H9 (cell line): ENCODE measurements around the gene GCK. TPM values are rescaled to one million over a fixed set of nuclear protein-coding genes. Genes with fewer than 3 reads are reported as not detected.

Source experiments
- DNase-seq: peaks from one replicate; pipeline ENCODE4 v3.0.0-alpha.2; 2017
- H2AFZ ChIP-seq: one replicate; pipeline ENCODE4 v1.6.1; 2013; ENCODE audit warnings: mild to moderate bottlenecking, low read length, control low read depth, moderate library complexity
- H2AK5ac ChIP-seq: 2 replicates; pipeline ENCODE4 v1.6.1; 2013; ENCODE audit warnings: low read length, control low read depth, mixed read lengths; ENCODE audit not compliant: insufficient read length
- H2BK120ac ChIP-seq: one replicate; pipeline ENCODE4 v1.6.1; 2013; ENCODE audit warnings: low read depth, mild to moderate bottlenecking, low read length, control low read depth, inconsistent platforms; ENCODE audit not compliant: poor library complexity, severe bottlenecking
- H2BK12ac ChIP-seq: 2 replicates; pipeline ENCODE4 v1.6.1; 2013; ENCODE audit warnings: low read length, control low read depth, mixed read lengths, low read depth; ENCODE audit not compliant: insufficient read length
- H2BK15ac ChIP-seq: 2 replicates; pipeline ENCODE4 v1.6.1; 2013; ENCODE audit warnings: low read depth, low read length, control low read depth
- H2BK20ac ChIP-seq: one replicate; pipeline ENCODE4 v1.6.1; 2013; ENCODE audit warnings: low read depth, mild to moderate bottlenecking, low read length, control low read depth, inconsistent platforms; ENCODE audit not compliant: poor library complexity, severe bottlenecking
- H2BK5ac ChIP-seq: 2 replicates; pipeline ENCODE4 v1.6.1; 2013; ENCODE audit warnings: low read length, control low read depth, mixed read lengths; ENCODE audit not compliant: insufficient read length
- H3K14ac ChIP-seq: 2 replicates; pipeline ENCODE4 v1.6.1; 2013; ENCODE audit warnings: low read length, control low read depth; ENCODE audit not compliant: insufficient read depth
- H3K18ac ChIP-seq: 2 replicates; pipeline ENCODE4 v1.6.1; 2013; ENCODE audit warnings: low read depth, mild to moderate bottlenecking, mixed read lengths, low read length, control low read depth; ENCODE audit not compliant: insufficient read length
- H3K23ac ChIP-seq: 2 replicates; pipeline ENCODE4 v1.6.1; 2013; ENCODE audit warnings: low read length, control low read depth, mixed read lengths, low read depth; ENCODE audit not compliant: insufficient read length
- H3K23me2 ChIP-seq: 2 replicates; pipeline ENCODE4 v1.6.1; 2013; ENCODE audit warnings: low read depth, mild to moderate bottlenecking, mixed read lengths, low read length, control low read depth; ENCODE audit not compliant: insufficient read length, poor library complexity, severe bottlenecking
- H3K27ac ChIP-seq: 2 replicates; pipeline ENCODE4 v1.5.1; 2013; ENCODE audit warnings: low read length, control low read depth, mixed read lengths, low read depth; ENCODE audit not compliant: insufficient read length
- H3K27me3 ChIP-seq: 2 replicates; pipeline ENCODE4 v1.6.1; 2013; ENCODE audit warnings: low read length, control low read depth, inconsistent platforms; ENCODE audit not compliant: insufficient read depth
- H3K4ac ChIP-seq: 2 replicates; pipeline ENCODE4 v1.6.1; 2013; ENCODE audit warnings: low read depth, mild to moderate bottlenecking, control low read depth, inconsistent platforms, low read length, moderate library complexity
- H3K4me1 ChIP-seq: 2 replicates; pipeline ENCODE4 v1.6.1; 2013; ENCODE audit warnings: low read length, control low read depth, inconsistent platforms; ENCODE audit not compliant: insufficient read depth
- H3K4me2 ChIP-seq: 2 replicates; pipeline ENCODE4 v1.6.1; 2013; ENCODE audit warnings: low read length, control low read depth, mixed read lengths; ENCODE audit not compliant: insufficient read length, insufficient read depth
- H3K56ac ChIP-seq: 2 replicates; pipeline ENCODE4 v1.6.1; 2013; ENCODE audit warnings: low read depth, mild to moderate bottlenecking, mixed read lengths, low read length, control low read depth; ENCODE audit not compliant: insufficient read length
- H3K79me1 ChIP-seq: 2 replicates; pipeline ENCODE4 v1.6.1; 2013; ENCODE audit warnings: low read depth, mild to moderate bottlenecking, moderate library complexity, low read length, control low read depth, inconsistent platforms; ENCODE audit not compliant: insufficient read depth, poor library complexity, severe bottlenecking
- H3K79me2 ChIP-seq: 2 replicates; pipeline ENCODE4 v1.6.1; 2013; ENCODE audit warnings: low read length, control low read depth, inconsistent platforms; ENCODE audit not compliant: insufficient read depth
- H3K9ac ChIP-seq: 2 replicates; pipeline ENCODE4 v1.6.1; 2013; ENCODE audit warnings: low read length, control low read depth, mixed read lengths; ENCODE audit not compliant: insufficient read length; ENCODE audit errors: extremely low read depth
- H3K9me3 ChIP-seq: one replicate; pipeline ENCODE4 v1.6.1; 2013; ENCODE audit warnings: low read depth, low read length, inconsistent platforms; ENCODE audit not compliant: control insufficient read depth
- H3T11ph ChIP-seq: one replicate; pipeline ENCODE4 v1.6.1; 2013; ENCODE audit warnings: mild to moderate bottlenecking, low read length, control low read depth, inconsistent platforms
- H4K20me1 ChIP-seq: one replicate; pipeline ENCODE4 v1.6.1; 2013; ENCODE audit not compliant: control insufficient read depth, insufficient read length, insufficient read depth
- H4K5ac ChIP-seq: 2 replicates; pipeline ENCODE4 v1.6.1; 2013; ENCODE audit warnings: low read depth, mild to moderate bottlenecking, mixed read lengths, low read length, control low read depth; ENCODE audit not compliant: insufficient read length
- H4K8ac ChIP-seq: replicated peaks from 2 replicates; pipeline ENCODE4 v1.6.1; 2013; ENCODE audit warnings: low read length, control low read depth, mixed read lengths, low read depth; ENCODE audit not compliant: insufficient read length
- H4K91ac ChIP-seq: 2 replicates; pipeline ENCODE4 v1.6.1; 2013; ENCODE audit warnings: low read depth, mild to moderate bottlenecking, moderate library complexity, mixed read lengths, low read length, control low read depth; ENCODE audit not compliant: insufficient read length
- H3K27ac Mint-ChIP-seq, 3 experiments: 2 replicates in 2 of 3; 3 replicates in 1 of 3; pipeline ENCODE4 v1.8.0; 2020 to 2021; ENCODE audit warnings: mixed read lengths in 3 of 3, mild to moderate bottlenecking in 1 of 3, moderate library complexity in 1 of 3
- H3K27me3 Mint-ChIP-seq: 2 replicates; pipeline ENCODE4 v1.8.0; 2021; ENCODE audit warnings: low read depth, mild to moderate bottlenecking, moderate library complexity, mixed read lengths
- H3K36me3 Mint-ChIP-seq, 3 experiments: 2 replicates in 2 of 3; 3 replicates in 1 of 3; pipeline ENCODE4 v1.8.0; 2020 to 2021; ENCODE audit warnings: low read depth in 3 of 3, mixed read lengths in 3 of 3; ENCODE audit not compliant: insufficient read depth in 1 of 3
- H3K4me1 Mint-ChIP-seq, 2 experiments: 2 replicates each; pipeline ENCODE4 v1.8.0; 2020; ENCODE audit warnings: mixed read lengths in 2 of 2
- H3K4me3 Mint-ChIP-seq, 2 experiments: 2 replicates in 1 of 2; 3 replicates in 1 of 2; pipeline ENCODE4 v1.8.0; 2020 to 2021; ENCODE audit warnings: mild to moderate bottlenecking in 2 of 2, mixed read lengths in 2 of 2, moderate library complexity in 1 of 2
- H3K9me3 Mint-ChIP-seq, 2 experiments: 2 replicates in 1 of 2; 3 replicates in 1 of 2; pipeline ENCODE4 v1.8.0; 2020; ENCODE audit warnings: mild to moderate bottlenecking in 2 of 2, mixed read lengths in 2 of 2, moderate library complexity in 1 of 2
- CTCF ChIP-seq: fragments of 200-600 bp; sonication (generic); conservative IDR thresholded peaks from 3 replicates; pipeline ENCODE4 v1.8.0; 2021; ENCODE audit warnings: antibody characterized with exemption, mild to moderate bottlenecking
- WGBS: extraction: QIAGEN DNeasy Blood & Tissue Kit; methylation state at CpG from one replicate; pipeline ENCODE4 v1.1.7; 2013; ENCODE audit warnings: missing lambda C conversion rate, low lambda C conversion rate, mixed read lengths; ENCODE audit not compliant: insufficient read length; ENCODE audit errors: extremely low coverage; 5-methylcytosine and 5-hydroxymethylcytosine counted together
- total RNA-seq: library from RNA; stranded (reverse); gene quantifications from 2 replicates; pipeline ENCODE4 v1.2.1, GENCODE V29; 2021

GCK gene
- total RNA-seq, 1 experiment from 2014 or later, result 0.98 TPM

DNA sequence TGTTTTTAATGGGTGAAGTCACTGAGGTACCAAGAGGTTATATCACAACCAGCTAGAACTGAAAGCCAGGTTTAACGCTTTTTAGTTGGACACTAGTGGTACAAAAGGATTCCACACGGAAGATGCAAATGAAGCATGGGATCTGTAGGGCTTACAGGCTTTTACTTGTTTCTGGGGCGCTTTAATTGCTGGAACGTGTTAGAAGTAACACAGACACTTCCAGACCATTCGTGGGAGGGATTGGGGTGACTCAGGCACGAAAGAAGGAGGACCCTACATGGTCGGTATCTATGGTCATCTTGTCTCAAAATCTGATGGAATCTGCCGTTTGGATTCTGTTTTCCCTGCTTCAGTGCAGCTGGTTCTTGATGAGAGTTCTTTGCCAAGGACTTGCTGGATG is 12.6 kb upstream of the GCK start:
- peak overlapping the region; percentile 91 to 92 for H3K4me3 Mint-ChIP-seq
- Histone ChIP-seq H4K20me1 (no peaks in the 10 kb centered on the region), H4K8ac (no peak overlapping the region), H3K56ac (no peak overlapping the region), H3K79me2 (peaks cover 17% of the 10 kb centered on the region; the same call in 1 of the 2 replicates), H3K18ac (no peak overlapping the region), H3K9ac (peak overlapping the region; percentile 78), H3T11ph (no peak overlapping the region), H3K23ac (no peak overlapping the region), H3K4me2 (peak overlapping the region; percentile 63), H2BK5ac (no peak overlapping the region), H3K79me1 (peaks cover 3% of the 10 kb centered on the region), H2BK120ac (no peak overlapping the region), H2BK20ac (no peak overlapping the region), H2BK15ac (no peak overlapping the region), H3K4me1 (no peaks in the 10 kb centered on the region), H2BK12ac (no peak overlapping the region), H2AFZ (no peak overlapping the region), H3K27ac (no peak overlapping the region), H2AK5ac (no peak overlapping the region), H3K27me3 (no peaks in the 10 kb centered on the region), H3K23me2 (peaks cover 3% of the 10 kb centered on the region), H4K91ac (no peak overlapping the region), H4K5ac (no peak overlapping the region), H3K4ac (no peak overlapping the region), H3K14ac (no peak overlapping the region), H3K9me3 (no peaks in the 10 kb centered on the region)
- WGBS, result no CpG with 5 or more reads among the region's 8 CpGs
- peaks cover 12 to 13% of the 10 kb centered on the region in 2 experiments for H3K4me1 Mint-ChIP-seq
- no peak for DNase-seq
- no peaks in the 10 kb centered on the region for H3K9me3 Mint-ChIP-seq
- H3K36me3 Mint-ChIP-seq, result peaks cover 9 to 20% (median 19%) of the 10 kb centered on the region in 3 experiments; a peak in 5 of 7 replicates
- H3K27ac Mint-ChIP-seq, result peak overlapping the region in 2 of 3 experiments; percentile 57 to 70; a peak in 3 of 7 replicates
- TF ChIP-seq CTCF, result no peak
- peaks cover 21% of the 10 kb centered on the region for H3K27me3 Mint-ChIP-seq
